ENCODE measurements around the gene COG8. TPM values are rescaled to one million over a fixed set of nuclear protein-coding genes. Genes with fewer than 3 reads are reported as not detected.
"Not testable (repeated sequence)": the region's sequence is repeated elsewhere in the genome, so short reads cannot be mapped to it uniquely, and the experiment has no call there.

The COG8 gene
- 30.5 and 32.0 TPM in 2 replicates for total RNA-seq

GRCh38 chr16:69339289-69340094 is at the start of gene COG8, which contains the start of gene NIP7:
COG8 (minus strand) TSS chr16:69339564; CDS start chr16:69339552, 12 bp downstream.
NIP7 (plus strand) TSS chr16:69339772; CDS start chr16:69339830, 58 bp downstream.
- peak; percentile 96 for DNase-seq (ENCODE audit: low read depth, low spot score)

- DNase-seq (ENCODE audit: low read depth, low spot score): no peak
Observed at GRCh38 chr16:69386596-69386995, 47.2 kb upstream of the COG8 start.

- DNase-seq (ENCODE audit: low read depth, low spot score): no peak
Observed at GRCh38 chr16:69384974-69385373, 45.6 kb upstream of the COG8 start.

- DNase-seq (ENCODE audit: low read depth, low spot score): no peak
Observed at GRCh38 chr16:69382421-69382820, 43.1 kb upstream of the COG8 start.

GRCh38 chr16:69381231-69381630 is 41.9 kb upstream of the COG8 start:
- no peak for DNase-seq (ENCODE audit: low read depth, low spot score)

- no peak for DNase-seq (ENCODE audit: low read depth, low spot score)
Observed at GRCh38 chr16:69378760-69379159, 39.4 kb upstream of the COG8 start.

GRCh38 chr16:69378036-69378435 is 38.7 kb upstream of the COG8 start:
- no peak for DNase-seq (ENCODE audit: low read depth, low spot score)

DNA sequence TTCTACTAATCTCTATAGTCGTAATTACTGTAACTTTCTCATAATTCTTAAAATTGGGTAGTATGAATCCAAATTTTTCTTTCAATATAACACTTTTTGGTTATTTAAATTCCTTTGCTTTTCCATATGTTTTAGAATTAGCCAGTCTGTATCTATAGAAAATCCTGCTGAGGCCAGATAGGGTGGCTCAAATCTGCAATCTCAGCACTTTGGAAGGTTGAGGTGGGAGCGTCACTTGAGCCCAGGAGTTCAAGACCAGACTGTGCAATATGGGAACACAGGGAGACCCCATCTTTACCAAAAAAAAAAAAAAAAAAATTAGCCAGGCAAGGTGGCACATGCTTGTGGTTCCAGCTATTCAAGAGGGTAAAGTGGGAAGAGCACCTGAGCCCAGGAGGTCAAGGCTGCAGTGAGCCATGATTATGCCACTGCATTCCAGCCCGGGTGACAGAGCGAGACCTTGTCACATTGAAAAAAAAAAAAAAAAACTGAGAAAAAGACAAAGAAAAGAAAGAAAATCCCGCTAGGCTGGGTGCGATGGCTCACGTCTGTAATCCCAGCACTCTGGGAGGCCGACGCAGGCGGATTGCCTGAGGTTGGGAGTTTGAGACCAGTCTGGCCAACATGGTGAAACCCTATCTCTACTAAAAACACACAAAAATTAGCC is 37.2 kb upstream of the COG8 start:
- no peak for DNase-seq (ENCODE audit: low read depth, low spot score)

DNA sequence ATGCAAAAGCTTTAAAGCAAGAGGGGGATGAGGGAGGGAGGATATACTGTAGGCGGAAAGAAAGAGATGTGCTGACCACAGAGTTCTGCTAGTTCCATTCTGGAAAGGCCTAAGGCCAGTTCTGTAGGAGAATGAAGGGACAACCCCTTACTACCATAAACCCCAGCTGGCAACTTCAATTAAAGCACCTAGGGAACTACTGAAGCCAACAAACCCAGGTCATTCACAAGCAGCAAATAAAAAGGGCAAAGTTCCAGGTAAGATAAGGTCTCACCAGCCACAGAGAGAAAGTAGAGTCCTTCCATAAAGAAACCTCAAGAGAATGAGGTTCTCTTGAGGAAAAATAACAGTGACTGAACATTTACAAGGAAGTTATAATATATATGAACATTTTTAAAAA is 33.7 kb upstream of the COG8 start:
- no peak for DNase-seq (ENCODE audit: low read depth, low spot score)

- no peak for DNase-seq (ENCODE audit: low read depth, low spot score)
Observed at GRCh38 chr16:69371564-69371963, 32.2 kb upstream of the COG8 start.

DNA sequence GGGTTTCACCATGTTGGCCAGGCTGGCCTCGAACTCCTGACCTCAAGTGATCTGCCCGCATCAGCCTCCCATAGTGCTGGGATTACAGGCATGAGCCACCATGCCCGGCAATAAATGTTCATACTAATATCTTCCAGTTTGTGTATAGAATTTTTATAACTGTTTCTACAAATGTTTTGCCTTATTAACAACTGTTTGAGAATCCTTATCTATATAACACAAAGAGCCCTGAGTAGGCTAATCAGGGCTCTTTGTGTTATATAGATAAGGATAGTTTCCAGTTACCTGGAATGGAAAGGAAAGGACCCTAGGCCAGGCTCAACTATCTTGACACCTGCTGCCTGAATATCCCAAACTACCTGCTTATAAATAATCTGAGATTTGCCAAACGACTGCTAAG is 29.5 kb upstream of the COG8 start:
- DNase-seq (ENCODE audit: low read depth, low spot score): no peak

GRCh38 chr16:69367980-69368379 is 28.6 kb upstream of the COG8 start:
- peak; percentile 39 for DNase-seq (ENCODE audit: low read depth, low spot score)

- DNase-seq (ENCODE audit: low read depth, low spot score): no peak
Observed at GRCh38 chr16:69366431-69366830, 27.1 kb upstream of the COG8 start.

DNA sequence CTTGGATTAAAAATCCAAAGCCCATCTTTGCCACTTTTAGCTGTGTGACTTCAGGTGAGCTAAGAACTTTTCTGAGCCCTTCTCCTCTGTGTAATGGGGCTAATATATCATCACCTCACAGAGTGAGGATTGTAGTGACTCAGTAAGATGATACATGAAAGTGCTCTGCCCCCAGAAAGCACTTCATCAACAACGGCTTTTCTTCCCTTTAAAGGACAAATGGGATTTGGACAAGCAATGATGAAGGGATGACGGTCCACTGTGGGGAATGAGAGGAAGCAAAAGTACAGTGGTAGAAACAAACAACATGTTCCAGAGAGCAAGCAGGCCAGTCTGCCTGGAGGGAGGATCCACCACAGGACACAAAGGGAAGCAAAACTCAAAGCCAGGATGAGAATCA is 26.5 kb upstream of the COG8 start:
- DNase-seq (ENCODE audit: low read depth, low spot score): no peak

DNA sequence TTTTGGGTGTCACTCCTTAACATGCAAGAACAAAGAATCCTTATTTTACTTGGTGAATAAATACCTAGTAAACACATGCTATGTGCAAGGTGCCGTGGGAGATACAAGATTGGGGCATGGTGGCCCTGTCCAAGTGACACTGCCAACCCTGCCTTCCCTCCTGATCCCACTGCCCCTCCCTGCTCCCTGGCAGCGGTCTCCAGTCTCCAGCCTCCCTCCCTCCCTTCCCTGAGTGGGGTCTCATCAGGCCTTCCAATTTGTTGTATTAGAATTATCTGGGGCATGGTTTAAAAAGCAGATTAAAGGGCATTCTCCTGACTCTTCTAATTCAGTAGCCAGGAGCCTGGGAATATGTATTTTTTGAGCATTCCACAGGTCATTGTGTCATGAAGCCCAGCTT is 24.7 kb upstream of the COG8 start:
- DNase-seq (ENCODE audit: low read depth, low spot score): no peak

GRCh38 chr16:69363281-69363717 is 23.9 kb upstream of the COG8 start:
- no peak for DNase-seq (ENCODE audit: low read depth, low spot score)

- not testable (repeated sequence) for DNase-seq (ENCODE audit: low read depth, low spot score)
Observed at GRCh38 chr16:69360070-69360469, 20.7 kb upstream of the COG8 start.

DNA sequence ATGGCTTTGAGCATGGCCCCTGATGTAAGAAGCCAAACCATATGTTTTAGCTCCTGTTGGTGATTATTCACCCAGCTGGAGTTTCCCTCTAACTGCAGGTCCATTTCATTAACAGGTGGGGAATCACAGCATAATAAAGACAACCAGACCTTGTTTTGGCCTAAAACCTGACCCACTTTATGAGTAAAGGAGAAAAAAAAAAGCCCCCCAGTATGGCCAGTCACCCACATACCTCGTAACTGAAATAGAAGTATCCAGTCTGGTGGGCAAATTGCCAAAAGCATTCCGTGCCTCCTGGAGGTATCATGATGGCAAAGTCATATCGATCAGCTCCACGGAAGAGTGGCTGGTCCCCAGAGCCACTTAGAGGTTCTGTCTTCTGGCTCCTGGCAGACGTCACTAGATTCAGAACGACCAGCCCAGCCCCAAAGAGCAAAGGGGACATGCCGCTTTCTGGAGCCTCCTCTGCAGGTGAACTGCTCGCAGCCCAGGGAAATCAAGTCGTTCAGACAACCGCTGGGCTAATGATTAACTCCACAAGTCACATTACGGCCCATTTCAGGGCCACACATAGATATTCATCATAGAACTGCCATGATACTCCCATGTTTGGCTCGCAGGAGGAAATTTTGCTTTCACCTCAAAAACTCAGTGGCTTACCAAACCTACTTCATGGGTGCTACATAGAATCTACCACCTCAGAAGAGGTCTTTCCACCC is 12.1 kb upstream of the COG8 start, which contains the start of gene TMED6:
TMED6 (minus strand) TSS at position 478 of the 719 bp plus-strand sequence; CDS start at position 445, 33 bp downstream.
- no peak for DNase-seq (ENCODE audit: low read depth, low spot score)

DNA sequence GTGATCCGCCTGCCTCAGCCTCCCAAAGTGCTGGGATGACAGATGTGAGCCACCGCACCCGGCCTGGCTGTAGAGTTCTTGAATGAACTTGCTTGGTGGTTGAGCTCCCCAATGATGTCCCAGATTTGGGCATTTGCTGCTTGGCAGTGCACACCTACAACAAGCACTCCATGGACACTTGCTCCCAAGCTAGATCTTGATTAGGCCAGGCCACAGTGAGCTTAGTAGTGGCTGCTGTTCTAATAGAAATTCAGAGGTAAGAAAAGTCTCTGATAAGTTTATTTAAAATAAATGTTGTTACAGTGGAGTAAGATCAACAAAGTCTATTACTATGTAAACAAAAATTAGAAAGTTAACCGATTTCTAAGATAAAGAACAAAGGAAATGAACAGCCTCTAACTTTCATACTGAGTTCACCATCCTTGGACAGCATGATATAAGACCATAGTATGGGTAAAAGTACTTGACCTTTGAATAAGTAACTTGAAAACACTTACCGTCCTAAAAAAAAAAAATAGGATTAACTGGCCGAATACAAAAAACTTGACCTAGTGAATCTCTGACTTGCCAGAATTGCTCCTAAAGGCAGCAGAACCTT is 11.3 kb upstream of the COG8 start:
- no peak for DNase-seq (ENCODE audit: low read depth, low spot score)

GRCh38 chr16:69349536-69349935 is 10.2 kb upstream of the COG8 start:
- DNase-seq (ENCODE audit: low read depth, low spot score): no peak

GRCh38 chr16:69348222-69348621 is 8.9 kb upstream of the COG8 start:
- DNase-seq (ENCODE audit: low read depth, low spot score): no peak

DNA sequence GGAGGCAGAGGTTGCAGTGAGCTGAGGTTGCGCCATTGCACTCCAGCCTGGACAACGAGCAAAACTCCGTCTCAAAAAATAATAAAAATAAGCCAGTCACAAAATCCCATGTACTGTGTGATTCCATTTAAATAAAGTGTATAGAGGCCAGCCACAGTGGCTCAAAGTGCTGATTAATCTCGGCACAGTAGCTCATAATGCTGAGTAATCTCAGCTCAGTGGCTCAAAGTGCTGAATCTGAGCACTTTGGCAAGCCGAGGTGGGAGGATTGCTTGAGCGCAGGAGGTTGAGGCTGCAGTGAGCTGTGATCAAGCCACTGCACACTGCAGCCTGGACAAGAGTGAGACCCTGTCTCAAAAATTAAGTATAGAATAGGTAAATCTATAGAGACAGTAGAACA is 7.3 kb upstream of the COG8 start:
- DNase-seq (ENCODE audit: low read depth, low spot score): no peak
